IMR-90 (cell line): ENCODE results near the gene TM4SF18. TPM values are rescaled to one million over a fixed set of nuclear protein-coding genes. Genes with fewer than 3 reads are reported as not detected.

Source experiments
- ATAC-seq: fragments of 200-7000 bp; cut with Tn5 transposase; 2 replicates; pipeline ENCODE4 v1.9.1; 2020; ENCODE audit warnings: low read depth, mild to moderate bottlenecking, moderate library complexity
- BruUV-seq: library from RNA; stranded (reverse); fragments of 400-500 nt; replicated peaks from 2 replicates; lab custom pipeline; 2021; lab: Mats Ljungman, UMichigan
- CTCF ChIA-PET: fragments of 300-600 bp; formaldehyde crosslinking; extraction: SDS; loops from one replicate; lab custom pipeline; 2021; ENCODE audit warnings: antibody characterized with exemption; lab: Yijun Ruan, JAX
- POLR2A ChIA-PET: fragments of 300-600 bp; sonication (Branson Sonifier 250); formaldehyde crosslinking; loops from one replicate; lab custom pipeline; 2022; ENCODE audit warnings: antibody characterized with exemption; ENCODE audit not compliant: unreplicated experiment; lab: Charles Lee
- DNase-seq: peaks from one replicate; pipeline ENCODE4 v3.0.0; 2013
- H2AFZ ChIP-seq: replicated peaks from 2 replicates; pipeline ENCODE3; 2013; ENCODE audit warnings: low read length, mild to moderate bottlenecking; ENCODE audit not compliant: poor library complexity
- H2AK5ac ChIP-seq: 2 replicates; pipeline ENCODE4 v1.6.1; 2013; ENCODE audit warnings: low read depth, low read length, inconsistent platforms
- H2AK9ac ChIP-seq: replicated peaks from 2 replicates; pipeline ENCODE3; 2013; ENCODE audit warnings: mild to moderate bottlenecking, low read depth, low read length, moderate library complexity; ENCODE audit not compliant: poor library complexity
- H2BK120ac ChIP-seq: 2 replicates; pipeline ENCODE4 v1.6.1; 2013; ENCODE audit warnings: low read depth, low read length, inconsistent platforms
- H2BK15ac ChIP-seq: 3 replicates; pipeline ENCODE4 v1.6.1; 2013; ENCODE audit warnings: low read depth, low read length, inconsistent platforms
- H2BK20ac ChIP-seq: 2 replicates; pipeline ENCODE4 v1.6.1; 2013; ENCODE audit warnings: low read depth, mild to moderate bottlenecking, inconsistent platforms, low read length, moderate library complexity
- H2BK5ac ChIP-seq: 2 replicates; pipeline ENCODE4 v1.6.1; 2013; ENCODE audit warnings: mild to moderate bottlenecking, low read depth, low read length, inconsistent platforms; ENCODE audit not compliant: poor library complexity, severe bottlenecking
- H3K14ac ChIP-seq: replicated peaks from 2 replicates; pipeline ENCODE4 v1.6.1; 2013; ENCODE audit warnings: low read depth, low read length, inconsistent platforms
- H3K18ac ChIP-seq: 2 replicates; pipeline ENCODE4 v1.6.1; 2013; ENCODE audit warnings: low read depth, low read length, control low read depth
- H3K23ac ChIP-seq: 2 replicates; pipeline ENCODE4 v1.6.1; 2013; ENCODE audit warnings: low read depth, low read length, inconsistent platforms
- H3K27ac ChIP-seq: 2 replicates; pipeline ENCODE4 v1.5.1; 2013; ENCODE audit warnings: mild to moderate bottlenecking, control low read depth, low read length; ENCODE audit not compliant: insufficient read depth
- H3K27me3 ChIP-seq: 2 replicates; pipeline ENCODE4 v1.6.1; 2013; ENCODE audit warnings: low read length; ENCODE audit not compliant: control insufficient read depth, insufficient read depth
- H3K36me3 ChIP-seq: 2 replicates; pipeline ENCODE4 v1.6.1; 2013; ENCODE audit warnings: low read length, mixed read lengths; ENCODE audit not compliant: control insufficient read depth, insufficient read depth
- H3K4ac ChIP-seq: 2 replicates; pipeline ENCODE4 v1.6.1; 2013; ENCODE audit warnings: low read depth, low read length, inconsistent platforms
- H3K4me1 ChIP-seq: 2 replicates; pipeline ENCODE4 v1.6.1; 2013; ENCODE audit warnings: low read length, mixed read lengths; ENCODE audit not compliant: control insufficient read depth, insufficient read depth
- H3K4me2 ChIP-seq: 2 replicates; pipeline ENCODE4 v1.6.1; 2013; ENCODE audit warnings: low read depth, mild to moderate bottlenecking, control low read depth, low read length, moderate library complexity
- H3K4me3 ChIP-seq: 2 replicates; pipeline ENCODE4 v1.5.1; 2013; ENCODE audit warnings: low read depth, mild to moderate bottlenecking, control low read depth, low read length, moderate library complexity; ENCODE audit not compliant: insufficient read depth
- H3K56ac ChIP-seq: 2 replicates; pipeline ENCODE4 v1.6.1; 2013; ENCODE audit warnings: low read length, inconsistent platforms; ENCODE audit not compliant: insufficient read depth; ENCODE audit errors: extremely low read depth
- H3K79me1 ChIP-seq, 2 experiments: 2 replicates each; pipeline ENCODE4 v1.6.1; 2013; ENCODE audit warnings: low read length in 2 of 2, inconsistent platforms in 1 of 2, low read depth in 1 of 2
- H3K9ac ChIP-seq: 2 replicates; pipeline ENCODE4 v1.6.1; 2013; ENCODE audit warnings: low read depth, low read length, control low read depth
- H3K9me1 ChIP-seq: 2 replicates; pipeline ENCODE4 v1.6.1; 2013; ENCODE audit warnings: low read length, inconsistent platforms; ENCODE audit not compliant: insufficient read depth
- H3K9me3 ChIP-seq: 2 replicates; pipeline ENCODE4 v1.6.1; 2013; ENCODE audit warnings: low read length; ENCODE audit not compliant: control insufficient read depth, insufficient read depth
- H4K20me1 ChIP-seq: 2 replicates; pipeline ENCODE4 v1.6.1; 2013; ENCODE audit warnings: low read length, inconsistent platforms; ENCODE audit not compliant: insufficient read depth
- H4K5ac ChIP-seq: 2 replicates; pipeline ENCODE4 v1.6.1; 2013; ENCODE audit warnings: mild to moderate bottlenecking, low read depth, low read length, control low read depth
- H4K8ac ChIP-seq, 2 experiments: 2 replicates each; pipeline ENCODE4 v1.6.1; 2013; ENCODE audit warnings: low read depth in 2 of 2, low read length in 2 of 2, control low read depth in 1 of 2, inconsistent platforms in 1 of 2
- H4K91ac ChIP-seq: 2 replicates; pipeline ENCODE4 v1.6.1; 2013; ENCODE audit warnings: low read depth, low read length, inconsistent platforms; ENCODE audit not compliant: insufficient read depth
- CEBPB ChIP-seq: IDR thresholded peaks from 2 replicates; pipeline ENCODE4 v1.6.1; 2012; ENCODE audit warnings: low read depth, low read length, improper control_type of control experiment
- MAZ ChIP-seq: IDR thresholded peaks from 2 replicates; pipeline ENCODE4 v1.6.1; 2012; ENCODE audit warnings: low read depth, mild to moderate bottlenecking, low read length, improper control_type of control experiment, moderate library complexity, borderline replicate concordance
- POLR2A ChIP-seq: IDR thresholded peaks from 2 replicates; pipeline ENCODE4 v1.6.1; 2012; ENCODE audit warnings: mild to moderate bottlenecking, low read depth, low read length
- RCOR1 ChIP-seq: IDR thresholded peaks from 2 replicates; pipeline ENCODE4 v1.6.1; 2012; ENCODE audit warnings: mild to moderate bottlenecking, low read length, improper control_type of control experiment; ENCODE audit not compliant: insufficient replicate concordance
- RFX5 ChIP-seq: IDR thresholded peaks from 2 replicates; pipeline ENCODE4 v1.8.0; 2012; ENCODE audit warnings: low read depth, mild to moderate bottlenecking, low read length, moderate library complexity
- SMC3 ChIP-seq: fragments of 150-350 bp; IDR thresholded peaks from 2 replicates; pipeline ENCODE4 v1.6.1; 2016; ENCODE audit warnings: low read depth, mild to moderate bottlenecking, antibody characterized with exemption, low read length, moderate library complexity
- WGBS, 2 experiments: methylation state at CpG; one replicate each; pipeline versions ENCODE4 v1.1.5 to v1.1.7; 2013; ENCODE audit warnings: missing lambda C conversion rate in 2 of 2; ENCODE audit not compliant: insufficient read length in 1 of 2; ENCODE audit errors: extremely low coverage in 2 of 2; 5-methylcytosine and 5-hydroxymethylcytosine counted together
- dilution Hi-C: fragments of 300-500 bp; cut with HindIII; formaldehyde crosslinking; loops from one replicate; pipeline ENCODE4 v1.14.3; 2018; ENCODE audit warnings: low sequenced_read_pairs; ENCODE audit not compliant: unreplicated experiment
- in situ Hi-C: fragments of 300-500 bp; cut with MboI; formaldehyde crosslinking; loops from 3 replicates; pipeline ENCODE4 v1.14.3; 2019; ENCODE audit warnings: low sequenced_read_pairs, inconsistent platforms, mixed read lengths
- intact Hi-C: fragments of 100-400 bp; cut with micrococcal nuclease; formaldehyde crosslinking; loops from 2 replicates; pipeline ENCODE4 v1.10.0; 2022
- polyA plus RNA-seq, 3 experiments: library from polyadenylated mRNA; depleted of rRNA; stranded (reverse); fragments of >200 nt; gene quantifications; 2 replicates each; pipeline ENCODE4 v1.2.3, GENCODE V29; 2012; ENCODE audit warnings: low replicate concordance in 1 of 3
- total RNA-seq: library from RNA; depleted of rRNA; stranded (reverse); fragments of >200 nt; gene quantifications from 2 replicates; pipeline ENCODE4 v1.2.3, GENCODE V29; 2012
- TF ChIP-seq, protein P1 (sequence below): fragments of 150-350 bp; IDR thresholded peaks from 2 replicates; pipeline ENCODE4 v1.6.1; 2017; ENCODE audit warnings: mild to moderate bottlenecking, antibody characterized with exemption, low read length, low read depth
- TF ChIP-seq, protein P2 (sequence below): fragments of 150-350 bp; IDR thresholded peaks from 2 replicates; pipeline ENCODE4 v1.6.1; 2016; ENCODE audit warnings: low read depth, mild to moderate bottlenecking, low read length, moderate library complexity, borderline replicate concordance

The TM4SF18 gene
- total and polyA plus RNA-seq, 2 of the 4 experiments (the other 2 are of a cell fraction): under 0.01 TPM; not detected in 1

DNA sequence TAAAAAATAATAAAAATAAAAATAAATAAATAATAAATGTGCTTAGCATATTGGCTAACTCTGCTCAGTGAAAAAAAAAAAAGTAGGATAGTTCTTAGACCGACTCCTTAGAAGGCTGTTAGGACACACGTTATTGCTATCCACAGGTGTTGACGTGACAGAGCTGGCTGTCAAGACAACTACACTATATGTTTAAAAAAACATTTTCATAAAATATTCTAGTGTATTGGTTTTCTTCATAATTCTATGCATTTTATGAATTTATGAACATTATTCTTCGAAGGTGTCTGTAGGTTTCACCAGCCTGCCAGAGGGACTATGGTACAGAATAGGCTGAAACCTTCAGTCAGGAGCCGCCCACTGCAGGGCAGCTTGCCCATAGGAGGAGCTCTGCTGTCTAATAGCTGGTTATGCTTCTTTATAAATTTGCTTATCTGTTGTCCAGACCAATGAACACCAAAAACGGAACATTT lies 34.8 kb upstream of the TM4SF18 start:
- BruUV-seq: no TSS peak
- dilution Hi-C loops (no loop called here), intact Hi-C loops (no loop called here), in situ Hi-C loops (no loop called here)
- Histone ChIP-seq H4K8ac (no peak overlapping the region), H2AK5ac (no peak overlapping the region), H3K27ac (no peak overlapping the region), H3K9me3 (no peaks in the 10 kb centered on the region), H3K14ac (no peak overlapping the region), H2BK5ac (peak overlapping the region; percentile 61), H3K18ac (no peak overlapping the region), H2BK15ac (no peak overlapping the region; the same call in 2 of the 3 replicates), H4K91ac (no peak overlapping the region), H4K20me1 (no peaks in the 10 kb centered on the region), H3K4ac (no peak overlapping the region; the same call in 1 of the 2 replicates), H3K36me3 (peaks cover 21% of the 10 kb centered on the region), H2BK20ac (no peak overlapping the region), H3K4me3 (no peak overlapping the region), H3K9me1 (peaks cover 14% of the 10 kb centered on the region), H4K5ac (no peak overlapping the region), H2BK120ac (no peak overlapping the region), H3K56ac (no peak overlapping the region), H3K23ac (no peak overlapping the region), H3K4me2 (no peak overlapping the region), H2AFZ (no peak overlapping the region), H2AK9ac (no peak overlapping the region), H3K9ac (no peak overlapping the region), H3K79me1 (peaks cover 13 to 21% of the 10 kb centered on the region in 2 experiments), H3K4me1 (peaks cover 15% of the 10 kb centered on the region), H3K27me3 (no peaks in the 10 kb centered on the region)
- CTCF ChIA-PET: interaction anchor here (0.5 kb wide), 1 partner anchor 219 kb away, joined by 4 read pairs; no protein-coding TSS in a partner anchor
- ATAC-seq: no peak
- WGBS, 2 experiments: no CpG with 5 or more reads among the region's 6 CpGs
- POLR2A ChIA-PET: no interaction called here
- TF ChIP-seq CEBPB (no peak), RFX5 (no peak), SMC3 (no peak), MAZ (no peak), RCOR1 (no peak), POLR2A (peak; percentile 92)
- TF ChIP-seq, protein P1, sequence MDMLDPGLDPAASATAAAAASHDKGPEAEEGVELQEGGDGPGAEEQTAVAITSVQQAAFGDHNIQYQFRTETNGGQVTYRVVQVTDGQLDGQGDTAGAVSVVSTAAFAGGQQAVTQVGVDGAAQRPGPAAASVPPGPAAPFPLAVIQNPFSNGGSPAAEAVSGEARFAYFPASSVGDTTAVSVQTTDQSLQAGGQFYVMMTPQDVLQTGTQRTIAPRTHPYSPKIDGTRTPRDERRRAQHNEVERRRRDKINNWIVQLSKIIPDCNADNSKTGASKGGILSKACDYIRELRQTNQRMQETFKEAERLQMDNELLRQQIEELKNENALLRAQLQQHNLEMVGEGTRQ: no peak
- TF ChIP-seq, protein P2, sequence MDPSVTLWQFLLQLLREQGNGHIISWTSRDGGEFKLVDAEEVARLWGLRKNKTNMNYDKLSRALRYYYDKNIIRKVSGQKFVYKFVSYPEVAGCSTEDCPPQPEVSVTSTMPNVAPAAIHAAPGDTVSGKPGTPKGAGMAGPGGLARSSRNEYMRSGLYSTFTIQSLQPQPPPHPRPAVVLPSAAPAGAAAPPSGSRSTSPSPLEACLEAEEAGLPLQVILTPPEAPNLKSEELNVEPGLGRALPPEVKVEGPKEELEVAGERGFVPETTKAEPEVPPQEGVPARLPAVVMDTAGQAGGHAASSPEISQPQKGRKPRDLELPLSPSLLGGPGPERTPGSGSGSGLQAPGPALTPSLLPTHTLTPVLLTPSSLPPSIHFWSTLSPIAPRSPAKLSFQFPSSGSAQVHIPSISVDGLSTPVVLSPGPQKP: no peak
- DNase-seq: peak; percentile 59
